ENCODE results near the gene OSBP. TPM values are rescaled to one million over a fixed set of nuclear protein-coding genes. Genes with fewer than 3 reads are reported as not detected.

The OSBP gene
- total RNA-seq, 1 experiment from 2014 or later, result 36.3 TPM

- no peaks in the 10 kb centered on the region; the same call in 1 of the 2 replicates for H3K4me1 ChIP-seq (ENCODE audit: insufficient read depth, low read length)
- ChIA-PET POLR2A (ENCODE audit: unreplicated experiment) (no interaction called here), CTCF (no interaction called here)
- ATAC-seq (no peak), DNase-seq (no peak)
- no peak overlapping the region for H3K4me3 ChIP-seq (ENCODE audit: low read length)
- H3K4me2 ChIP-seq (ENCODE audit: low read length), result no peak overlapping the region
- BruUV-seq (replicated peaks), result no TSS peak
- TF ChIP-seq EZH2 (IDR thresholded peaks at IDR 0.05; ENCODE audit: low read length, unreplicated experiment) (no peak), EZH2phosphoT487 (IDR thresholded peaks at IDR 0.05; ENCODE audit: borderline replicate concordance, low read length) (no peak), CTCF (conservative IDR thresholded peaks at IDR 0.05; ENCODE audit: low read depth, low read length) (no peak)
- no peaks in the 10 kb centered on the region for H3K79me2 ChIP-seq (ENCODE audit: low read length)
- H2AFZ ChIP-seq (ENCODE audit: low read length), result no peak overlapping the region
- no peaks in the 10 kb centered on the region for H4K20me1 ChIP-seq (ENCODE audit: low read length)
- H3K9me3 ChIP-seq (ENCODE audit: low read length), result no peaks in the 10 kb centered on the region
- H3K27ac ChIP-seq (ENCODE audit: low read length), result no peak overlapping the region
- intact Hi-C loops (cut with micrococcal nuclease), result no loop called here
- H3K9ac ChIP-seq (ENCODE audit: low read length), result no peak overlapping the region
- peaks cover 42% of the 10 kb centered on the region for H3K36me3 ChIP-seq (ENCODE audit: low read depth, low read length)
- no peaks in the 10 kb centered on the region for H3K9me2 ChIP-seq (replicated peaks; ENCODE audit: low read length)
- no peaks in the 10 kb centered on the region for H3K27me3 ChIP-seq (ENCODE audit: low read length)
- H3F3A ChIP-seq (ENCODE audit: low read length, unreplicated experiment), result no peaks in the 10 kb centered on the region
These were observed 40.1 kb downstream of the OSBP start for GRCh38 chr11:59575505-59575904.

GRCh38 chr11:59574932-59575502, 40.6 kb downstream of the OSBP start:
- Histone ChIP-seq H3K4me2 (ENCODE audit: low read length) (no peak overlapping the region), H3K4me1 (ENCODE audit: insufficient read depth, low read length) (no peaks in the 10 kb centered on the region; the same call in 1 of the 2 replicates), H3K27ac (ENCODE audit: low read length) (no peak overlapping the region), H3K27me3 (ENCODE audit: low read length) (no peaks in the 10 kb centered on the region), H3K9me3 (ENCODE audit: low read length) (no peaks in the 10 kb centered on the region), H4K20me1 (ENCODE audit: low read length) (no peaks in the 10 kb centered on the region), H3K36me3 (ENCODE audit: low read depth, low read length) (peaks cover 37% of the 10 kb centered on the region), H2AFZ (ENCODE audit: low read length) (no peak overlapping the region), H3F3A (ENCODE audit: low read length, unreplicated experiment) (no peaks in the 10 kb centered on the region), H3K4me3 (ENCODE audit: low read length) (no peak overlapping the region), H3K9me2 (replicated peaks; ENCODE audit: low read length) (no peaks in the 10 kb centered on the region), H3K9ac (ENCODE audit: low read length) (no peak overlapping the region), H3K79me2 (ENCODE audit: low read length) (no peaks in the 10 kb centered on the region)
- intact Hi-C loops (cut with micrococcal nuclease), result no loop called here
- DNase-seq, result no peak
- no peak for ATAC-seq
- no TSS peak for BruUV-seq (replicated peaks)
- ChIA-PET CTCF (no interaction called here), POLR2A (ENCODE audit: unreplicated experiment) (no interaction called here)
- no peak for TF ChIP-seq EZH2phosphoT487 (IDR thresholded peaks at IDR 0.05; ENCODE audit: borderline replicate concordance, low read length)
- TF ChIP-seq EZH2 (IDR thresholded peaks at IDR 0.05; ENCODE audit: low read length, unreplicated experiment), result no peak
- no peak for TF ChIP-seq CTCF (conservative IDR thresholded peaks at IDR 0.05; ENCODE audit: low read depth, low read length)

GRCh38 chr11:59574467-59574866, 41.1 kb downstream of the OSBP start:
- Histone ChIP-seq H3K4me1 (ENCODE audit: insufficient read depth, low read length) (no peaks in the 10 kb centered on the region; the same call in 1 of the 2 replicates), H4K20me1 (ENCODE audit: low read length) (no peaks in the 10 kb centered on the region), H3K36me3 (ENCODE audit: low read depth, low read length) (peaks cover 36% of the 10 kb centered on the region), H3F3A (ENCODE audit: low read length, unreplicated experiment) (no peaks in the 10 kb centered on the region), H3K9me3 (ENCODE audit: low read length) (no peaks in the 10 kb centered on the region), H3K79me2 (ENCODE audit: low read length) (no peaks in the 10 kb centered on the region), H3K27ac (ENCODE audit: low read length) (no peak overlapping the region), H3K4me3 (ENCODE audit: low read length) (no peak overlapping the region), H3K9ac (ENCODE audit: low read length) (no peak overlapping the region), H3K9me2 (replicated peaks; ENCODE audit: low read length) (no peaks in the 10 kb centered on the region), H3K4me2 (ENCODE audit: low read length) (no peak overlapping the region), H3K27me3 (ENCODE audit: low read length) (no peaks in the 10 kb centered on the region), H2AFZ (ENCODE audit: low read length) (no peak overlapping the region)
- DNase-seq (no peak), ATAC-seq (peak; percentile 29)
- intact Hi-C loops (cut with micrococcal nuclease), result no loop called here
- no TSS peak for BruUV-seq (replicated peaks)
- TF ChIP-seq EZH2 (IDR thresholded peaks at IDR 0.05; ENCODE audit: low read length, unreplicated experiment) (no peak), EZH2phosphoT487 (IDR thresholded peaks at IDR 0.05; ENCODE audit: borderline replicate concordance, low read length) (no peak), CTCF (conservative IDR thresholded peaks at IDR 0.05; ENCODE audit: low read depth, low read length) (no peak)
- ChIA-PET POLR2A (ENCODE audit: unreplicated experiment) (no interaction called here), CTCF (no interaction called here)
